Measurements from ENCODE around the gene ZFYVE28.
"Not testable (repeated sequence)": the region's sequence is repeated elsewhere in the genome, so short reads cannot be mapped to it uniquely, and the experiment has no call there.

The ZFYVE28 gene

DNA sequence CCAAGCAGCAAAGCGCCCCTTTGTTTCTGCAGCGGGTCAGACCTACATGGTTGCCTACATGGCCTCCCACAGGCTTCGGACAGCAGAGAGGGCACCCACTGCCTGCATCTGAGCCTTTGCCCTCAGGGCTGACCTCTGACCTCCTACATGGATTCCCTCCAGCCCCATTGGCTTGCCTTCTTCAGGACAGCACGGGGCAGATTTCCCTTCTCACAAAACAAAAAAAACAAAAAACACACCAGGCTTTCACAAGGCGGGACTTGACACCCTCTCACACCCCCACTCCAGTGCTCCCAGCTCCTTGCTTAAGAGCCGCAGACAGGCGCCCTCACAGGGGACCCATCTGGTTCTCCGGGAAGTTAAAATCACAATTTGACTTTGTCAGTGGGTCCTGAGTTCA lies 32.9 kb downstream of the ZFYVE28 start:
- peaks cover 12% of the 10 kb centered on the region; the same call in 1 of the 2 replicates for H3K27me3 ChIP-seq (ENCODE audit: control insufficient read depth, low read length)
- TF ChIP-seq, protein P1, sequence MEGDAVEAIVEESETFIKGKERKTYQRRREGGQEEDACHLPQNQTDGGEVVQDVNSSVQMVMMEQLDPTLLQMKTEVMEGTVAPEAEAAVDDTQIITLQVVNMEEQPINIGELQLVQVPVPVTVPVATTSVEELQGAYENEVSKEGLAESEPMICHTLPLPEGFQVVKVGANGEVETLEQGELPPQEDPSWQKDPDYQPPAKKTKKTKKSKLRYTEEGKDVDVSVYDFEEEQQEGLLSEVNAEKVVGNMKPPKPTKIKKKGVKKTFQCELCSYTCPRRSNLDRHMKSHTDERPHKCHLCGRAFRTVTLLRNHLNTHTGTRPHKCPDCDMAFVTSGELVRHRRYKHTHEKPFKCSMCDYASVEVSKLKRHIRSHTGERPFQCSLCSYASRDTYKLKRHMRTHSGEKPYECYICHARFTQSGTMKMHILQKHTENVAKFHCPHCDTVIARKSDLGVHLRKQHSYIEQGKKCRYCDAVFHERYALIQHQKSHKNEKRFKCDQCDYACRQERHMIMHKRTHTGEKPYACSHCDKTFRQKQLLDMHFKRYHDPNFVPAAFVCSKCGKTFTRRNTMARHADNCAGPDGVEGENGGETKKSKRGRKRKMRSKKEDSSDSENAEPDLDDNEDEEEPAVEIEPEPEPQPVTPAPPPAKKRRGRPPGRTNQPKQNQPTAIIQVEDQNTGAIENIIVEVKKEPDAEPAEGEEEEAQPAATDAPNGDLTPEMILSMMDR (IDR thresholded peaks at IDR 0.05; ENCODE audit: low read depth, low read length, poor library complexity, severe bottlenecking) = no peak
- TF ChIP-seq EZH2phosphoT487 (IDR thresholded peaks at IDR 0.05; ENCODE audit: borderline replicate concordance, low read length) = no peak

DNA sequence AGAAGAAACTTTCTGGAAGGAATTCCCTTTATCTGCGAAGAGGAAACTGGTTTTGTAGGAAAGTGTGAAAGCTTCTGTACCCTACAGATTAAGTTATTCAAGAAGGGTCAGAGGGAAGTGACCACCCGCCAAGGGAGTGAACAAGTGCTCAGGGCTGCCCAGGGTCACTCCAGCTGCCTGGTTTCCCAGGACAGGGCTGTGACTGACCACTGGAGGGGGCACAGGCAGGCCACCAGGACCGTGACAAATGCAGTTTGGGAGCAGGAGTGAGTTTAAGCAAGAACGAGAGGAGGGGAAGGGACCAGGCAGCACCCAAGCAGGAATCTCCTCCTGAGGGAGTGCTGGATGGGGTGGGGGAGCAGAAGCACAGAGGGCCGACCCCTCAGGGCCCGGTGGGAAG lies 34.2 kb downstream of the ZFYVE28 start:
- Histone ChIP-seq H3K4me3 (ENCODE audit: low read length) (no peak overlapping the region), H3F3A (ENCODE audit: control insufficient read depth, insufficient read depth) (no peaks in the 10 kb centered on the region), H3K9me2 (replicated peaks; ENCODE audit: control insufficient read depth, low read length) (no peaks in the 10 kb centered on the region), H3K4me1 (ENCODE audit: control insufficient read depth, low read length) (no peaks in the 10 kb centered on the region), H4K20me1 (ENCODE audit: control insufficient read depth, insufficient read depth, low read depth, low read length) (no peaks in the 10 kb centered on the region), H3K79me2 (ENCODE audit: control insufficient read depth, low read length) (no peaks in the 10 kb centered on the region), H3K9me3 (ENCODE audit: control insufficient read depth, insufficient read depth, low read length) (no peaks in the 10 kb centered on the region), H3K4me2 (ENCODE audit: low read length) (no peak overlapping the region), H3K27ac (ENCODE audit: low read depth, low read length) (no peak overlapping the region), H3K36me3 (ENCODE audit: control insufficient read depth, low read length) (no peaks in the 10 kb centered on the region), H3K27me3 (ENCODE audit: control insufficient read depth, low read length) (peaks cover 13% of the 10 kb centered on the region; the same call in 1 of the 2 replicates)
- TF ChIP-seq EZH2phosphoT487 (IDR thresholded peaks at IDR 0.05; ENCODE audit: borderline replicate concordance, low read length) = no peak
- TF ChIP-seq, protein P1 (IDR thresholded peaks at IDR 0.05; ENCODE audit: low read depth, low read length, poor library complexity, severe bottlenecking) = no peak

More for the DNA sequence above, 32.9 kb downstream of the ZFYVE28 start:
- no peak overlapping the region for H3K4me2 ChIP-seq (ENCODE audit: low read length)
- no peaks in the 10 kb centered on the region for H3F3A ChIP-seq (ENCODE audit: control insufficient read depth, insufficient read depth)
- H3K79me2 ChIP-seq (ENCODE audit: control insufficient read depth, low read length) = no peaks in the 10 kb centered on the region
- no peaks in the 10 kb centered on the region for H3K4me1 ChIP-seq (ENCODE audit: control insufficient read depth, low read length)
- H3K9me2 ChIP-seq (replicated peaks; ENCODE audit: control insufficient read depth, low read length) = no peaks in the 10 kb centered on the region
- no peaks in the 10 kb centered on the region for H3K36me3 ChIP-seq (ENCODE audit: control insufficient read depth, low read length)
- no peaks in the 10 kb centered on the region for H3K9me3 ChIP-seq (ENCODE audit: control insufficient read depth, insufficient read depth, low read length)
- no peak overlapping the region for H3K27ac ChIP-seq (ENCODE audit: low read depth, low read length)
- H3K4me3 ChIP-seq (ENCODE audit: low read length) = no peak overlapping the region
- no peaks in the 10 kb centered on the region for H4K20me1 ChIP-seq (ENCODE audit: control insufficient read depth, insufficient read depth, low read depth, low read length)

DNA sequence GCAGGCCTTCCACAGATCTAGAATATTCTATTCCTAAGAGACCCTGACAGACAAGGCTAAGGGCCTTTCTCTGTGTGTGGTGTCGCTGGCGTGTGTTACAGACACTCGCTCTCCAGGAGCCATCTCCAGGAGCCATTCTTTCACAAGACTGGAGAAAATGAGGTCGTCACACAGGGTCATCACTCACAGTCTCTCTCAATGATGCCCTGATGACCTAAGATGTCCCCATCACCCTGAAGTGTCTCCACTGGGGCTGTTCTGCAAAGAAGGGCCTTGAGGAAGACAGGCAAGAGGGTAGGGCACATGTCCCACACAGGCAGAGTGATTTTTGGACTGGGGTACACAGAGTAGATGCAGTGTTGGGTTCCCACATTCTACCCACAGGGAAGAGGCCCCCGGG lies 34.7 kb downstream of the ZFYVE28 start:
- Histone ChIP-seq H3K27me3 (ENCODE audit: control insufficient read depth, low read length) (peaks cover 17% of the 10 kb centered on the region; the same call in 1 of the 2 replicates), H3K36me3 (ENCODE audit: control insufficient read depth, low read length) (no peaks in the 10 kb centered on the region), H3K4me2 (ENCODE audit: low read length) (no peak overlapping the region), H4K20me1 (ENCODE audit: control insufficient read depth, insufficient read depth, low read depth, low read length) (no peaks in the 10 kb centered on the region), H3K4me1 (ENCODE audit: control insufficient read depth, low read length) (no peaks in the 10 kb centered on the region), H3K79me2 (ENCODE audit: control insufficient read depth, low read length) (no peaks in the 10 kb centered on the region), H3K9me2 (replicated peaks; ENCODE audit: control insufficient read depth, low read length) (no peaks in the 10 kb centered on the region), H3K27ac (ENCODE audit: low read depth, low read length) (no peak overlapping the region), H3K4me3 (ENCODE audit: low read length) (no peak overlapping the region), H3K9me3 (ENCODE audit: control insufficient read depth, insufficient read depth, low read length) (no peaks in the 10 kb centered on the region), H3F3A (ENCODE audit: control insufficient read depth, insufficient read depth) (no peaks in the 10 kb centered on the region)
- TF ChIP-seq, protein P1 (IDR thresholded peaks at IDR 0.05; ENCODE audit: low read depth, low read length, poor library complexity, severe bottlenecking) = no peak
- no peak for TF ChIP-seq EZH2phosphoT487 (IDR thresholded peaks at IDR 0.05; ENCODE audit: borderline replicate concordance, low read length)

DNA sequence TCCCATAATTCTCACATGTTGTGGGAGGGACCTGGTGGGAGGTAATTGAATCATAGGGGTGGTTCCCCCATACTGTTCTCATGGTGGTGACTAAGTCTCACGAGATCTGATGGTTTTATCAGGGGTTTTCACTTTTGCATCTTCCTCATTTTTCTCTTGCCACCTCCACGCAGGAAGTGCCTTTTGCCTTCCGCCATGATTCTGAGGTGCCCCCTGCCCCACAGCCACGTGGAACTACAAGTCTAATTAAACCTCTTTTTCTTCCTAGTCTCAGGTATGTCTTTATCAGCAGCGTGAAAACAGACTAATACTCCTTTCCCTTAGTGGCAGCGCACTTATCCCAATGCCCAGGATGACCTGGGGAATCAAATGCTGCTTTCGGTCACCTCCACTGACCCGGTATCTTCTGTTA lies 35.2 kb downstream of the ZFYVE28 start:
- not testable (repeated sequence) for H3K27ac ChIP-seq (ENCODE audit: low read depth, low read length); H4K20me1 ChIP-seq (ENCODE audit: control insufficient read depth, insufficient read depth, low read depth, low read length); H3K9me3 ChIP-seq (ENCODE audit: control insufficient read depth, insufficient read depth, low read length); H3K9me2 ChIP-seq (replicated peaks; ENCODE audit: control insufficient read depth, low read length); H3K4me1 ChIP-seq (ENCODE audit: control insufficient read depth, low read length); H3F3A ChIP-seq (ENCODE audit: control insufficient read depth, insufficient read depth); H3K4me3 ChIP-seq (ENCODE audit: low read length); H3K36me3 ChIP-seq (ENCODE audit: control insufficient read depth, low read length); H3K4me2 ChIP-seq (ENCODE audit: low read length); H3K79me2 ChIP-seq (ENCODE audit: control insufficient read depth, low read length)
- H3K27me3 ChIP-seq (ENCODE audit: control insufficient read depth, low read length) = peaks cover 17% of the 10 kb centered on the region; the same call in 1 of the 2 replicates

DNA sequence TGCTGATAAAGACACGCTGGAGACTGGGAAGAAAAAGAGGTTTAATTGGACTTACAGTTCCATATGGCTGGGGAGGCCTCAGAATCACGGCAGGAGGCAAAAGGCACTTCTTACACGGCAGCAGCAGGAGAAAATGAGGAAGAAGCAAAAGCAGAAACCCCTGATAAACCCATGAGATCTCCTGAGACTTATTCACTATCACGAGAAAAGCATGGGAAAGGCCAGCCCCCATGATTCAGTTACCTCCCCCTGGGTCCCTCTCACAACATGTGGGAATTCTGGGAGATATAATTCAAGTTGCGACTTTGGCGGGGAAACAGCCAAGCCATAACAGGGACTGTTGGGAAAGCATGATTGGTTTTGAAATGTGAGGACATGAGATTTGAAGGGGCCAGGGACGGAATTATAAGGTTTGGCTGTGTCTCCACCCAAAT lies 35.7 kb downstream of the ZFYVE28 start:
- H3K36me3 ChIP-seq (ENCODE audit: control insufficient read depth, low read length); H3K79me2 ChIP-seq (ENCODE audit: control insufficient read depth, low read length); H3K4me3 ChIP-seq (ENCODE audit: low read length); H3K9me2 ChIP-seq (replicated peaks; ENCODE audit: control insufficient read depth, low read length); H3K9me3 ChIP-seq (ENCODE audit: control insufficient read depth, insufficient read depth, low read length); H4K20me1 ChIP-seq (ENCODE audit: control insufficient read depth, insufficient read depth, low read depth, low read length); H3F3A ChIP-seq (ENCODE audit: control insufficient read depth, insufficient read depth); H3K4me2 ChIP-seq (ENCODE audit: low read length); H3K4me1 ChIP-seq (ENCODE audit: control insufficient read depth, low read length); H3K27ac ChIP-seq (ENCODE audit: low read depth, low read length): not testable (repeated sequence)
- peaks cover 17% of the 10 kb centered on the region; the same call in 1 of the 2 replicates for H3K27me3 ChIP-seq (ENCODE audit: control insufficient read depth, low read length)

DNA sequence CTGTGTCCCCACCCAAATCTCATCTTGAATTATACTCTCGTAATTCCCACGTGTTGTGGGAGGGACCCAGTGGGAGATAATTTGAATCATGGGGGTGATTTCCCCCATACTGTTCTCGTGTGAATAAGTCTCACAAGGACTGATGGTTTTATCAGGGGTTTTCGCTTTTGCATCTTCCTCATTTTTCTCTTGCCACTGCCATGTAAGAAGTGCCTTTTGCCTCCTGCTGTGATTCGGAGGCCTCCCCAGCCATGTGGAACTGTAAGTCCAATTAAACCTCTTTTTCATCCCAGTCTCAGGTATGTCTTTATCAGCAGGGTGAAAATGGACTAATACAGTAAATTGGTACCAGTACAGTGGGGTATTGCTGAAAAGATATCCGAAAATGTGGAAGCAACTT lies 37.9 kb downstream of the ZFYVE28 start:
- H3K4me2 ChIP-seq (ENCODE audit: low read length); H4K20me1 ChIP-seq (ENCODE audit: control insufficient read depth, insufficient read depth, low read depth, low read length); H3K4me3 ChIP-seq (ENCODE audit: low read length); H3F3A ChIP-seq (ENCODE audit: control insufficient read depth, insufficient read depth); H3K9me3 ChIP-seq (ENCODE audit: control insufficient read depth, insufficient read depth, low read length); H3K4me1 ChIP-seq (ENCODE audit: control insufficient read depth, low read length); H3K79me2 ChIP-seq (ENCODE audit: control insufficient read depth, low read length); H3K36me3 ChIP-seq (ENCODE audit: control insufficient read depth, low read length); H3K9me2 ChIP-seq (replicated peaks; ENCODE audit: control insufficient read depth, low read length); H3K27ac ChIP-seq (ENCODE audit: low read depth, low read length): not testable (repeated sequence)
- peaks cover 17% of the 10 kb centered on the region; the same call in 1 of the 2 replicates for H3K27me3 ChIP-seq (ENCODE audit: control insufficient read depth, low read length)
